Gastroesophageal sphincter (tissue), 4 donors: Measurements from ENCODE around the gene CERK. TPM values are rescaled to one million over a fixed set of nuclear protein-coding genes. Genes with fewer than 3 reads are reported as not detected.

ENCODE experiments used
- ATAC-seq: fragments of 150-250 bp; one replicate; pipeline ENCODE4 v1.9.1; 2016; ENCODE audit warnings: mild to moderate bottlenecking, moderate library complexity
- H3K27ac ChIP-seq, 4 donors: fragments of 200-600 bp; sonication (generic) in 3 of 4; 1 replicate in 3 of 4; 2 replicates in 1 of 4; pipeline ENCODE4 v1.5.1; 2016 to 2019
- H3K27me3 ChIP-seq: fragments of 200-600 bp; sonication (generic); one replicate; pipeline ENCODE4 v1.5.1; 2019
- H3K36me3 ChIP-seq, 2 donors: fragments of 200-600 bp; sonication (generic); one replicate each; pipeline ENCODE4 v1.5.1; 2019; ENCODE audit warnings: control low read depth in 1 of 2
- H3K4me1 ChIP-seq, 3 donors: fragments of 200-600 bp; sonication (generic); 1 replicate in 2 of 3; 2 replicates in 1 of 3; pipeline ENCODE4 v1.5.1; 2016 to 2019; ENCODE audit warnings: control low read depth in 2 of 3
- H3K4me3 ChIP-seq, 2 donors: fragments of 200-600 bp; sonication (generic); one replicate each; pipeline ENCODE4 v1.5.1; 2019; ENCODE audit warnings: mild to moderate bottlenecking in 1 of 2, moderate library complexity in 1 of 2
- H3K9me3 ChIP-seq, 3 donors: fragments of 200-600 bp; sonication (generic); one replicate each; pipeline ENCODE4 v1.5.1; 2017 to 2019; ENCODE audit warnings: control low read depth in 2 of 3
- CTCF ChIP-seq, 4 experiments: fragments of 200-600 bp in 2 of 4; fragments of 450-650 bp in 2 of 4; sonication (generic) in 1 of 4; IDR thresholded peaks; one replicate each; pipeline ENCODE4 v1.5.1; 2017 to 2019; ENCODE audit warnings: antibody characterized with exemption in 4 of 4, mild to moderate bottlenecking in 2 of 4, moderate library complexity in 2 of 4
- EP300 ChIP-seq: sonication (generic); formaldehyde crosslinking; IDR thresholded peaks from one replicate; pipeline ENCODE4 v1.6.1; 2017; ENCODE audit warnings: antibody characterized with exemption, mild to moderate bottlenecking
- POLR2A ChIP-seq, 2 donors: fragments of 450-650 bp; IDR thresholded peaks; one replicate each; pipeline ENCODE4 v1.6.1; 2017; ENCODE audit warnings: antibody characterized with exemption in 2 of 2, mild to moderate bottlenecking in 2 of 2, moderate library complexity in 1 of 2
- POLR2AphosphoS5 ChIP-seq: sonication (generic); formaldehyde crosslinking; IDR thresholded peaks from one replicate; pipeline ENCODE4 v1.6.1; 2017; ENCODE audit warnings: antibody characterized with exemption
- WGBS, 2 donors: methylation state at CpG; one replicate each; pipeline ENCODE4 v1.1.5; 2018; ENCODE audit warnings: low coverage in 1 of 2; 5-methylcytosine and 5-hydroxymethylcytosine counted together
- total RNA-seq, 4 donors: library from RNA; depleted of rRNA; stranded (reverse); fragments of >200 nt; gene quantifications; one replicate each; pipeline ENCODE4 v1.1.0, GENCODE V29; 2016

The CERK gene
- total RNA-seq, 4 donors from 2014 or later = 44.6 to 55.9 (median 45.6) TPM

GRCh38 chr22:46732041-46732379, 6.0 kb downstream of the CERK start:
- H3K4me3 ChIP-seq = no peak overlapping the region
- ATAC-seq = no peak
- H3K27ac ChIP-seq = peak overlapping the region in 3 of 4 donors; percentile 52 to 66 (median 57)
- peaks cover 0 to 90% (median 60%) of the 10 kb centered on the region in 3 donors for H3K4me1 ChIP-seq
- H3K9me3 ChIP-seq = no peaks in the 10 kb centered on the region
- WGBS, 2 donors = 90 to 93% methylated on average over 3 to 6 of the region's 14 CpGs
- H3K36me3 ChIP-seq = peaks cover 0 to 19% of the 10 kb centered on the region in 2 donors
- no peak for TF ChIP-seq EP300
- no peak for TF ChIP-seq POLR2AphosphoS5
- H3K27me3 ChIP-seq = no peaks in the 10 kb centered on the region

- WGBS, 2 donors = 53 to 62% methylated on average over 6 to 14 of the region's 22 CpGs
- no peak for ATAC-seq
- peaks cover 0 to 24% of the 10 kb centered on the region in 2 donors for H3K36me3 ChIP-seq
- no peaks in the 10 kb centered on the region for H3K27me3 ChIP-seq
- no peaks in the 10 kb centered on the region for H3K9me3 ChIP-seq
- H3K4me1 ChIP-seq = peaks cover 0 to 86% (median 55%) of the 10 kb centered on the region in 3 donors
- no peak overlapping the region for H3K4me3 ChIP-seq
- peak overlapping the region in 3 of 4 donors; percentile 52 to 66 (median 57) for H3K27ac ChIP-seq
- TF ChIP-seq CTCF (IDR thresholded peaks at IDR 0.05) = no peak
- no peak for TF ChIP-seq POLR2AphosphoS5
- no peak for TF ChIP-seq POLR2A (IDR thresholded peaks at IDR 0.05)
- no peak for TF ChIP-seq EP300
Observed at GRCh38 chr22:46731246-46732040, 6.6 kb downstream of the CERK start.

GRCh38 chr22:46730568-46731245, 7.3 kb downstream of the CERK start:
- no peaks in the 10 kb centered on the region for H3K27me3 ChIP-seq
- TF ChIP-seq CTCF (IDR thresholded peaks at IDR 0.05) (no peak), POLR2AphosphoS5 (peak; percentile 67)
- no peak for ATAC-seq
- 17 to 30% methylated on average over 1 to 5 of the region's 9 CpGs for WGBS, 2 donors
- H3K9me3 ChIP-seq = no peaks in the 10 kb centered on the region
- no peak overlapping the region for H3K4me3 ChIP-seq
- H3K36me3 ChIP-seq = peaks cover 0 to 24% of the 10 kb centered on the region in 2 donors
- peaks cover 0 to 85% (median 49%) of the 10 kb centered on the region in 3 donors for H3K4me1 ChIP-seq
- peak overlapping the region in 3 of 4 donors; percentile 52 to 66 (median 57) for H3K27ac ChIP-seq

- 69% methylated on average over 5 of the region's 11 CpGs; no CpG with 5 or more reads in 1 of the 2 donors for WGBS, 2 donors
- no peaks in the 10 kb centered on the region for H3K27me3 ChIP-seq
- no peaks in the 10 kb centered on the region for H3K9me3 ChIP-seq
- H3K36me3 ChIP-seq = peaks cover 0 to 43% of the 10 kb centered on the region in 2 donors
- TF ChIP-seq CTCF (IDR thresholded peaks at IDR 0.05) (no peak), POLR2AphosphoS5 (no peak), POLR2A (IDR thresholded peaks at IDR 0.05) (no peak)
- peaks cover 0 to 62% (median 29%) of the 10 kb centered on the region in 3 donors for H3K4me1 ChIP-seq
- H3K4me3 ChIP-seq = no peak overlapping the region
- no peak for ATAC-seq
- H3K27ac ChIP-seq = peak overlapping the region in 1 of 4 donors; percentile 24
Observed at GRCh38 chr22:46728470-46728869, 9.6 kb downstream of the CERK start.

DNA sequence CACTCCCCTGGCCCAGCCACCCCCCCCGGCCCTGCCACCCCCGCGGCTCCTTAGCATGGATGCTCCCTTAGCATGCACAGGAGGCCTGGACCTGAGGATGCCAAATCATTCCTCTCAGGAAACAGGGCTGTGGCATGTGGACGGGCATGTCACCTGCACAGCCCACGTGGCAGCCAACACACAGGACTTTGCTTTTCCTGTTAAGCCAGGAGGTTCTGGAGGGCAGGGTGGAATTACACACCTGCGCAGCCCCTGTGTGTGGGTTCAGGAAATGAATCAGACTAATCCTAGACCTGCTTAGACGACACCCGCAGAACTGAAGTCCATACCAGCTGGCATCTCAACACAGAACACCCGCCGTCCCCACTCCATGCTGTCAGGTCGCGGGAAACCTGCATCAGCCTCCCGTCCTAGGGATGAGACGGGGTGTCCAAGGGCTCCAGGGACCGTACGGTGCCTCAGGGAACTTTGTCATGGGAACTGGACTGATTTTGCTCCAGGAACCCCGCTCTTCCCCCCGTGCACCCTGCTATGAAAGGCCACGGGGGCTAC, 10.2 kb downstream of the CERK start:
- no peaks in the 10 kb centered on the region for H3K27me3 ChIP-seq
- peaks cover 0 to 49% of the 10 kb centered on the region in 2 donors for H3K36me3 ChIP-seq
- WGBS, 2 donors = 67% methylated on average over 3 of the region's 19 CpGs; no CpG with 5 or more reads in 1 of the 2 donors
- no peaks in the 10 kb centered on the region for H3K9me3 ChIP-seq
- no peak for ATAC-seq
- H3K4me3 ChIP-seq = no peak overlapping the region
- H3K4me1 ChIP-seq = peaks cover 0 to 58% (median 29%) of the 10 kb centered on the region in 3 donors
- no peak overlapping the region for H3K27ac ChIP-seq
- TF ChIP-seq CTCF (IDR thresholded peaks at IDR 0.05) (no peak), EP300 (no peak), POLR2AphosphoS5 (no peak), POLR2A (IDR thresholded peaks at IDR 0.05) (no peak)
